Liver (tissue), 9 donors: ENCODE measurements around the gene TSPAN7. TPM values are rescaled to one million over a fixed set of nuclear protein-coding genes. Genes with fewer than 3 reads are reported as not detected.

Experiments
- DNase-seq: peaks from one replicate; pipeline ENCODE4 v3.0.0-alpha.2; 2017; ENCODE audit warnings: low spot score
- H3K27ac ChIP-seq, 2 donors: one replicate each; pipeline ENCODE4 v1.7.0; 2013; ENCODE audit warnings: inconsistent platforms in 2 of 2, low read length in 2 of 2, control low read depth in 1 of 2, low read depth in 1 of 2, mild to moderate bottlenecking in 1 of 2
- H3K27me3 ChIP-seq, 4 donors: one replicate each; pipeline versions ENCODE4 v1.6.1 to v1.7.0; 2013; ENCODE audit warnings: low read length in 3 of 4, inconsistent platforms in 1 of 4, mild to moderate bottlenecking in 1 of 4, moderate library complexity in 1 of 4; ENCODE audit not compliant: control insufficient read depth in 4 of 4, insufficient read depth in 4 of 4
- H3K36me3 ChIP-seq, 4 donors: one replicate each; pipeline versions ENCODE4 v1.6.1 to v1.7.0; 2013; ENCODE audit warnings: low read length in 3 of 4, mild to moderate bottlenecking in 3 of 4, low read depth in 1 of 4, moderate library complexity in 1 of 4; ENCODE audit not compliant: control insufficient read depth in 4 of 4, insufficient read depth in 3 of 4
- H3K4me1 ChIP-seq, 4 donors: one replicate each; pipeline versions ENCODE4 v1.6.1 to v1.7.0; 2013; ENCODE audit warnings: low read length in 3 of 4, mild to moderate bottlenecking in 3 of 4, moderate library complexity in 1 of 4; ENCODE audit not compliant: control insufficient read depth in 4 of 4, insufficient read depth in 4 of 4
- H3K4me3 ChIP-seq, 3 donors: one replicate each; pipeline versions ENCODE4 v1.6.1 to v1.7.0; 2013; ENCODE audit warnings: low read length in 3 of 3, control low read depth in 1 of 3, low read depth in 1 of 3, mild to moderate bottlenecking in 1 of 3
- H3K9ac ChIP-seq, 2 donors: one replicate each; pipeline ENCODE4 v1.7.0; 2013; ENCODE audit warnings: low read length in 2 of 2, mild to moderate bottlenecking in 2 of 2, moderate library complexity in 2 of 2, control low read depth in 1 of 2, low read depth in 1 of 2
- H3K9me3 ChIP-seq, 4 donors: one replicate each; pipeline versions ENCODE4 v1.6.1 to v1.7.0; 2013; ENCODE audit warnings: low read length in 3 of 4; ENCODE audit not compliant: control insufficient read depth in 4 of 4
- EGR1 ChIP-seq, 2 donors: IDR thresholded peaks; 2 replicates each; pipeline ENCODE4 v1.6.1; 2016 to 2018; ENCODE audit warnings: antibody characterized with exemption in 2 of 2, low read depth in 2 of 2
- FOXA1 ChIP-seq: IDR thresholded peaks from 2 replicates; pipeline ENCODE4 v1.6.1; 2016; ENCODE audit warnings: antibody characterized with exemption
- FOXA2 ChIP-seq: IDR thresholded peaks from 2 replicates; pipeline ENCODE4 v1.6.1; 2016; ENCODE audit warnings: antibody characterized with exemption
- GABPA ChIP-seq, 2 donors: IDR thresholded peaks in 1 of 2; conservative IDR thresholded peaks in 1 of 2; 2 replicates each; pipeline ENCODE4 v1.6.1; 2016; ENCODE audit warnings: antibody characterized with exemption in 2 of 2, mild to moderate bottlenecking in 1 of 2, moderate library complexity in 1 of 2
- HNF4A ChIP-seq, 2 donors: conservative IDR thresholded peaks; 2 replicates each; pipeline ENCODE4 v1.6.1; 2016; ENCODE audit warnings: antibody characterized with exemption in 2 of 2, mild to moderate bottlenecking in 2 of 2
- HNF4G ChIP-seq: IDR thresholded peaks from 2 replicates; pipeline ENCODE4 v1.6.1; 2016; ENCODE audit warnings: antibody characterized with exemption
- JUND ChIP-seq, 2 donors: IDR thresholded peaks; 2 replicates each; pipeline ENCODE4 v1.6.1; 2016; ENCODE audit warnings: antibody characterized with exemption in 2 of 2
- NR2F2 ChIP-seq: IDR thresholded peaks from 2 replicates; pipeline ENCODE4 v1.6.1; 2016; ENCODE audit warnings: antibody characterized with exemption
- RAD21 ChIP-seq, 2 donors: IDR thresholded peaks; 2 replicates each; pipeline ENCODE4 v1.6.1; 2016; ENCODE audit warnings: antibody characterized with exemption in 2 of 2, mild to moderate bottlenecking in 2 of 2
- RXRA ChIP-seq, 2 donors: IDR thresholded peaks; 2 replicates each; pipeline ENCODE4 v1.6.1; 2017 to 2018; ENCODE audit warnings: antibody characterized with exemption in 2 of 2, mild to moderate bottlenecking in 1 of 2
- SP1 ChIP-seq: IDR thresholded peaks from 2 replicates; pipeline ENCODE4 v1.6.1; 2018; ENCODE audit warnings: antibody characterized with exemption, mild to moderate bottlenecking
- TAF1 ChIP-seq: conservative IDR thresholded peaks from 2 replicates; pipeline ENCODE4 v1.6.1; 2016; ENCODE audit warnings: antibody characterized with exemption, mild to moderate bottlenecking
- YY1 ChIP-seq: IDR thresholded peaks from 2 replicates; pipeline ENCODE4 v1.6.1; 2016; ENCODE audit warnings: antibody characterized with exemption, mild to moderate bottlenecking
- WGBS: extraction: QIAGEN DNeasy Blood & Tissue Kit; methylation state at CpG from one replicate; pipeline ENCODE4 v1.1.7; 2013; 5-methylcytosine and 5-hydroxymethylcytosine counted together
- polyA plus RNA-seq, 2 donors: library from polyadenylated mRNA; stranded (reverse) in 1 of 2; unstranded in 1 of 2; fragments of 200-250 nt in 1 of 2; fragments of >200 nt in 1 of 2; fragmentation: Nextera tagmentation in 1 of 2; extraction: Ambion mirVana in 1 of 2; gene quantifications; one replicate each; pipeline versions ENCODE4 v1.2.1 to v1.2.3, GENCODE V29; 2013 to 2015
- total RNA-seq, 2 donors: library from RNA; depleted of rRNA; stranded (reverse); fragments of >200 nt; gene quantifications; one replicate each; pipeline ENCODE4 v1.2.3, GENCODE V29; 2014
- TF ChIP-seq, protein P1 (sequence below): IDR thresholded peaks from 2 replicates; pipeline ENCODE4 v1.6.1; 2016; ENCODE audit warnings: antibody characterized with exemption, mild to moderate bottlenecking
- TF ChIP-seq, protein P2 (sequence below): IDR thresholded peaks from 2 replicates; pipeline ENCODE4 v1.6.1; 2016; ENCODE audit warnings: antibody characterized with exemption
- TF ChIP-seq, protein P3 (sequence below): fragments of 150-350 bp; IDR thresholded peaks from 2 replicates; pipeline ENCODE4 v1.5.1; 2017; ENCODE audit warnings: improper control_type of control experiment, low read depth, low read length; ENCODE audit not compliant: missing input control
- TF ChIP-seq, protein P4 (sequence below): IDR thresholded peaks from 2 replicates; pipeline ENCODE4 v1.6.1; 2016; ENCODE audit warnings: antibody characterized with exemption
- donor health status: healthy.
- donor health status: healthy.
- donor health status: healthy.
- donor health status: healthy.
- donor health status: healthy.

Gene TSPAN7
- total and polyA plus RNA-seq, 4 donors, result 10.1 to 26.2 (median 17.6) TPM

DNA sequence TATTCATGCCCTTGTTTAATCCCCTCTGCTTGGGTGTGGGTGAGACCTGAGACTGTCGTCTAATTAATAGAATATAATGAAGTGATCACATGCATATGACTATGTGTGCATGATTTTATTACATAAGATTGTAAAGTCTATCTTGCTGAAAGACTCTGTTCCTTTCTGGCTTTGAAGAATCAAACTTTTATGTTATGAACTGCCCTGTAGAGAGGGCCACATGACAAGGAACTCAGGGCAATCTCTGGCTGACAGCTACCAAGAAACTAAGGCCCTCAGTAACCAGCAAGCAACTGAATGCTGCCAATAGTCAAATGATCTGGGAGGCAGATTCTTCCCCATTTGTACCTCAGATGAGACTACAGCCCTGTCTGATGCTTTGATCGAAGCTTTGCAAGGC is 13.5 kb downstream of the TSPAN7 start:
- Histone ChIP-seq H3K9me3 (no peaks in the 10 kb centered on the region), H3K9ac (no peak overlapping the region), H3K4me1 (peaks cover 0 to 12% (median 1%) of the 10 kb centered on the region in 4 donors), H3K27ac (no peak overlapping the region), H3K36me3 (no peaks in the 10 kb centered on the region), H3K4me3 (no peak overlapping the region), H3K27me3 (no peaks in the 10 kb centered on the region)
- DNase-seq, result no peak
- TF ChIP-seq, protein P1, sequence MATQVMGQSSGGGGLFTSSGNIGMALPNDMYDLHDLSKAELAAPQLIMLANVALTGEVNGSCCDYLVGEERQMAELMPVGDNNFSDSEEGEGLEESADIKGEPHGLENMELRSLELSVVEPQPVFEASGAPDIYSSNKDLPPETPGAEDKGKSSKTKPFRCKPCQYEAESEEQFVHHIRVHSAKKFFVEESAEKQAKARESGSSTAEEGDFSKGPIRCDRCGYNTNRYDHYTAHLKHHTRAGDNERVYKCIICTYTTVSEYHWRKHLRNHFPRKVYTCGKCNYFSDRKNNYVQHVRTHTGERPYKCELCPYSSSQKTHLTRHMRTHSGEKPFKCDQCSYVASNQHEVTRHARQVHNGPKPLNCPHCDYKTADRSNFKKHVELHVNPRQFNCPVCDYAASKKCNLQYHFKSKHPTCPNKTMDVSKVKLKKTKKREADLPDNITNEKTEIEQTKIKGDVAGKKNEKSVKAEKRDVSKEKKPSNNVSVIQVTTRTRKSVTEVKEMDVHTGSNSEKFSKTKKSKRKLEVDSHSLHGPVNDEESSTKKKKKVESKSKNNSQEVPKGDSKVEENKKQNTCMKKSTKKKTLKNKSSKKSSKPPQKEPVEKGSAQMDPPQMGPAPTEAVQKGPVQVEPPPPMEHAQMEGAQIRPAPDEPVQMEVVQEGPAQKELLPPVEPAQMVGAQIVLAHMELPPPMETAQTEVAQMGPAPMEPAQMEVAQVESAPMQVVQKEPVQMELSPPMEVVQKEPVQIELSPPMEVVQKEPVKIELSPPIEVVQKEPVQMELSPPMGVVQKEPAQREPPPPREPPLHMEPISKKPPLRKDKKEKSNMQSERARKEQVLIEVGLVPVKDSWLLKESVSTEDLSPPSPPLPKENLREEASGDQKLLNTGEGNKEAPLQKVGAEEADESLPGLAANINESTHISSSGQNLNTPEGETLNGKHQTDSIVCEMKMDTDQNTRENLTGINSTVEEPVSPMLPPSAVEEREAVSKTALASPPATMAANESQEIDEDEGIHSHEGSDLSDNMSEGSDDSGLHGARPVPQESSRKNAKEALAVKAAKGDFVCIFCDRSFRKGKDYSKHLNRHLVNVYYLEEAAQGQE, result no peak
- TF ChIP-seq, protein P2, sequence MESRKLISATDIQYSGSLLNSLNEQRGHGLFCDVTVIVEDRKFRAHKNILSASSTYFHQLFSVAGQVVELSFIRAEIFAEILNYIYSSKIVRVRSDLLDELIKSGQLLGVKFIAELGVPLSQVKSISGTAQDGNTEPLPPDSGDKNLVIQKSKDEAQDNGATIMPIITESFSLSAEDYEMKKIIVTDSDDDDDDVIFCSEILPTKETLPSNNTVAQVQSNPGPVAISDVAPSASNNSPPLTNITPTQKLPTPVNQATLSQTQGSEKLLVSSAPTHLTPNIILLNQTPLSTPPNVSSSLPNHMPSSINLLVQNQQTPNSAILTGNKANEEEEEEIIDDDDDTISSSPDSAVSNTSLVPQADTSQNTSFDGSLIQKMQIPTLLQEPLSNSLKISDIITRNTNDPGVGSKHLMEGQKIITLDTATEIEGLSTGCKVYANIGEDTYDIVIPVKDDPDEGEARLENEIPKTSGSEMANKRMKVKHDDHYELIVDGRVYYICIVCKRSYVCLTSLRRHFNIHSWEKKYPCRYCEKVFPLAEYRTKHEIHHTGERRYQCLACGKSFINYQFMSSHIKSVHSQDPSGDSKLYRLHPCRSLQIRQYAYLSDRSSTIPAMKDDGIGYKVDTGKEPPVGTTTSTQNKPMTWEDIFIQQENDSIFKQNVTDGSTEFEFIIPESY, result no peak
- TF ChIP-seq, protein P3, sequence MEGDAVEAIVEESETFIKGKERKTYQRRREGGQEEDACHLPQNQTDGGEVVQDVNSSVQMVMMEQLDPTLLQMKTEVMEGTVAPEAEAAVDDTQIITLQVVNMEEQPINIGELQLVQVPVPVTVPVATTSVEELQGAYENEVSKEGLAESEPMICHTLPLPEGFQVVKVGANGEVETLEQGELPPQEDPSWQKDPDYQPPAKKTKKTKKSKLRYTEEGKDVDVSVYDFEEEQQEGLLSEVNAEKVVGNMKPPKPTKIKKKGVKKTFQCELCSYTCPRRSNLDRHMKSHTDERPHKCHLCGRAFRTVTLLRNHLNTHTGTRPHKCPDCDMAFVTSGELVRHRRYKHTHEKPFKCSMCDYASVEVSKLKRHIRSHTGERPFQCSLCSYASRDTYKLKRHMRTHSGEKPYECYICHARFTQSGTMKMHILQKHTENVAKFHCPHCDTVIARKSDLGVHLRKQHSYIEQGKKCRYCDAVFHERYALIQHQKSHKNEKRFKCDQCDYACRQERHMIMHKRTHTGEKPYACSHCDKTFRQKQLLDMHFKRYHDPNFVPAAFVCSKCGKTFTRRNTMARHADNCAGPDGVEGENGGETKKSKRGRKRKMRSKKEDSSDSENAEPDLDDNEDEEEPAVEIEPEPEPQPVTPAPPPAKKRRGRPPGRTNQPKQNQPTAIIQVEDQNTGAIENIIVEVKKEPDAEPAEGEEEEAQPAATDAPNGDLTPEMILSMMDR, result no peak
- TF ChIP-seq RAD21 (IDR thresholded peaks at IDR 0.05) (no peak), SP1 (no peak), HNF4A (conservative IDR thresholded peaks at IDR 0.05) (no peak), FOXA1 (no peak), FOXA2 (no peak), EGR1 (IDR thresholded peaks at IDR 0.05; ENCODE audit: low read depth in 2 of 2) (no peak), YY1 (no peak), GABPA (IDR thresholded peaks at IDR 0.05 in 1 of 2, conservative IDR thresholded peaks at IDR 0.05 in 1 of 2) (no peak), NR2F2 (no peak), HNF4G (no peak)
- TF ChIP-seq, protein P4, sequence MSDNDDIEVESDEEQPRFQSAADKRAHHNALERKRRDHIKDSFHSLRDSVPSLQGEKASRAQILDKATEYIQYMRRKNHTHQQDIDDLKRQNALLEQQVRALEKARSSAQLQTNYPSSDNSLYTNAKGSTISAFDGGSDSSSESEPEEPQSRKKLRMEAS, result no peak
- 85% methylated on average over 2 of the region's 2 CpGs for WGBS

DNA sequence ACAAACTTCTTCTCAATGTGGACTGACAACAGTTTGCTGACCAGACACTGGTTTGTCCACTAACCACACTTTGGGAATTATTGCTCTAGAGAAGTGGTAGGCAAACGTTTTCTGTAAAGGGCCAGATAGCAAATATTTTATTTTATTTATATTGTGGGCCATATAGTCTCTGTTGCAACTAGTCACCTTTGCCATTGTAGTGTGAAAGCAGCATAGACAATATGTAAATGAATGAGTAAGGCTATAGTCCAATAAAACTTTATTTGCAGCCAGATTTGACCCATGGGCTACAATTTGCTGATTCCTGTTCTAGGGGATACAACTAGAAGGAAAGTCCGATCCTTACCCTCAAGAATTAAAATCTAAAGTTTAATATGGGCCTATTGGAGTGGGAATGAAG is 14.5 kb downstream of the TSPAN7 start:
- 62% methylated on average over 2 of the region's 2 CpGs for WGBS
- no peak for DNase-seq
- Histone ChIP-seq H3K9ac (no peak overlapping the region), H3K4me1 (peaks cover 0 to 12% (median 1%) of the 10 kb centered on the region in 4 donors), H3K27me3 (no peaks in the 10 kb centered on the region), H3K36me3 (no peaks in the 10 kb centered on the region), H3K4me3 (no peak overlapping the region), H3K27ac (no peak overlapping the region), H3K9me3 (no peaks in the 10 kb centered on the region)
- TF ChIP-seq GABPA (IDR thresholded peaks at IDR 0.05 in 1 of 2, conservative IDR thresholded peaks at IDR 0.05 in 1 of 2), result no peak
- TF ChIP-seq RXRA (IDR thresholded peaks at IDR 0.05), result no peak
- no peak for TF ChIP-seq FOXA2
- TF ChIP-seq RAD21 (IDR thresholded peaks at IDR 0.05), result no peak
- TF ChIP-seq, protein P1, result no peak
- no peak for TF ChIP-seq JUND (IDR thresholded peaks at IDR 0.05)
- TF ChIP-seq, protein P3, result no peak
- TF ChIP-seq TAF1, result no peak
- no peak for TF ChIP-seq HNF4G
- no peak for TF ChIP-seq SP1
- TF ChIP-seq, protein P4, result no peak
